Activated CD8-positive, alpha-beta memory T cell treated with anti-CD3 and anti-CD28 coated beads for 36 hours (primary cell): ENCODE measurements around the gene GIT2. TPM values are rescaled to one million over a fixed set of nuclear protein-coding genes. Genes with fewer than 3 reads are reported as not detected.
"Not testable (repeated sequence)": the region's sequence is repeated elsewhere in the genome, so short reads cannot be mapped to it uniquely, and the experiment has no call there.

ENCODE experiments used
- CTCF ChIA-PET: fragments of 350-600 bp; sonication (Branson Sonifier 250); formaldehyde crosslinking; loops from one replicate; lab custom pipeline; 2021; ENCODE audit warnings: antibody characterized with exemption; lab: Charles Lee
- POLR2A ChIA-PET: fragments of 350-600 bp; sonication (Branson Sonifier 250); formaldehyde crosslinking; loops from one replicate; lab custom pipeline; 2021; ENCODE audit warnings: antibody characterized with exemption; lab: Charles Lee
- total RNA-seq, 2 experiments: library from RNA; stranded (reverse); gene quantifications; one replicate each; pipeline ENCODE4 v1.2.3, GENCODE V29; 2021

Gene GIT2
- total RNA-seq, result 10 to 100 TPM; 48.3 to 49.2 TPM

DNA sequence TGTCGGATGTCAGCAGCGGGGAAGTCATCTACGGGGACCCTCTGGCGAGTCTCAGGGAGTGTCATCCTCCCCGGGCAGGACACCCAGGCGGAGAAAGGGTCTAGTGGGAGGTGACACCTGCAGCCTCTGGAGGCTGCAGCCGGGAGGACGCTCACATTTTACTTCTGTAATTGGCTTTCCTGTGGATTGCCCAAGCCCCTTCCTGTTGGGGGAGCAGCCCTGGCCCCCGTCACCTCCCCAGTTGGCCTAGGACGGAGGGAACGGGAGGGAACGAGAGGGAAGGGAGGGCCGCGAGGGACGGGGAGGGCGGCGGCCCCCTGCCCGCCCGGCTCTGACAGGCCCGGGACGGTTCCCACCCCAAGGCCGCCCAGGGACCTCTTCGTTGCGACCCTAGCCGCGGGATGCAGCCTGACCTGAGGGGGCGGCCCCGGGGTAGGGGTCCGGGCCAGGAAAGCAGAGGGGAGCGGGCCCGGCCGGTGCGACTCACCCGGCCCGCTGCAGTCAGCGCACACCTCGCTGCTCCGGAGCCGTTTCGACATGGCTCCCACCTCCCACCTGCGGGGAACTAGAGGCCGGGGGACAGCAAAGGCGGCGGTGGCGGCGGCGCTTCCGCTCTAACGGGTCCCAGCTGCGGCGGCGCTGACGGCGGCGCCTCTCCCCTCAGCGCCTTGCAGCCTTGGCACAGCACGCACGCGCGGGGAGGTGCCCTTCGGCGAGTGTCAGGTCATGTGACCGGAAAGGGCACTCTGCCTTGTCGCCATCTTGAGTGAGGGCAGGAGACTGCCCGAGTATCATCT is at the start of gene GIT2:
Gene GIT2 (minus strand): TSS at position 683 of the 797 bp plus-strand sequence. CDS start 144 bp downstream, at position 539.
- ChIA-PET CTCF (interaction anchor here (0.5 to 1.2 kb wide), 3 partner anchors 8 to 11 kb away, joined by 3 to 4 read pairs (median 3); no protein-coding TSS in a partner anchor), POLR2A (no interaction called here)

DNA sequence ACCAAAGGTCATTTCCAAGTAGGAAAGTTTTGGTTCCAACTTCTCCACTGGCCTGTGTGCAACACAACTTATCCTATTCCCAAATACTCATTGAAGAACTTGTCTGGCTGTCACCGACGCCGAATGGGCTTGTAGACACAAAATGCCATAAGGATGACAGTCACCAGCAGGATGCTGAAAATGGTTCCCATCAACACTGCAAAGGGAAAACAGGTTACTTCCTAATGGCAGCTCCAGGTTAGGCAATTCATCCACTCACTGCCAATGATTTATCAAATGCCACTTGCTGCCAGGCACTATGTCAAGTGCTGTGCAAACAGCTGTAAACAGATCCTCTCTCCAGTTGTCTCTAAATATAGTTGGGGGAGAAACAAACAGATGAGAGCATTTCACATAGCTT is 46.1 kb upstream of the GIT2 start:
- ChIA-PET POLR2A (no interaction called here), CTCF (interaction anchor here (0.7 to 1.0 kb wide), 2 partner anchors 8 to 59 kb away, joined by 3 to 5 read pairs; no protein-coding TSS in a partner anchor)

DNA sequence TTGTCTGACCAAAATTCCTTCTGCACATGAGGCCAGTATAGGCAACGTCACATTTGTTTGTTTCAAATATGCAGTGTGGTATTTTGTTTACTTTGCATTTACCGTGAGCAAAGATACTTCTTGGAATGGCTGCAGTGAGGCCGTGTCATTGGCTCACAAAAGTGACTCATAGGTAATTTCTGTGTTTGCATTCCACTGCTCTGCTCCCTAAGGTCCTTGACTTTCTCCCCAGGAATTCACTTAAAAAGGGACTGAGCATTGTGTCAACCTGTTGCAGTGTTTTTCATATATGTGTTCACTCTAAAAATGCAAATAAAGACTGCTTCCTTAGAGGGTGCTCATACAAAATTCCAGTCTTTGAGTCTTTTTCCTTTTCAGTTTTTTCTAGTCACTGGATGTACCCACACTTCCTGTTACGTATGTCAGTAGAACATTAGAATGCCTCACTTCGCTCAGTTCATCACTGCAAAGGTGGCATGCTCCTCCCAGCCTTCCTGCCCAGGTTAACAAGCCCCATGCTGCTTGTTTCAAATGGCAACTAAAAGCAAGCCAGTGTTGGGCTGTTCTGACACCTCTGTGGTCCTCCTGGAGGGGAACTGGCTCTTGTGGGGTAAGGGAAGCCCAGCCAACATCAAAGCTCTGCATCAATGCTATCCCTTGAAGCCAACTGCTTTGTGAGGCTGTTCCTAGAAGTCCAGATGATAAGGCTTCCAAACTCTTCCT is 43.1 kb upstream of the GIT2 start:
- ChIA-PET CTCF (no interaction called here), POLR2A (no interaction called here)

- ChIA-PET CTCF (no interaction called here), POLR2A (no interaction called here)
Measured at GRCh38 chr12:110038741-110039084, 42.5 kb upstream of the GIT2 start.

- ChIA-PET CTCF (interaction anchor here (1.7 kb wide), 1 partner anchor 9 kb away, joined by 4 read pairs; no protein-coding TSS in a partner anchor), POLR2A (no interaction called here)
Measured at GRCh38 chr12:110037315-110037714, 41.1 kb upstream of the GIT2 start.

DNA sequence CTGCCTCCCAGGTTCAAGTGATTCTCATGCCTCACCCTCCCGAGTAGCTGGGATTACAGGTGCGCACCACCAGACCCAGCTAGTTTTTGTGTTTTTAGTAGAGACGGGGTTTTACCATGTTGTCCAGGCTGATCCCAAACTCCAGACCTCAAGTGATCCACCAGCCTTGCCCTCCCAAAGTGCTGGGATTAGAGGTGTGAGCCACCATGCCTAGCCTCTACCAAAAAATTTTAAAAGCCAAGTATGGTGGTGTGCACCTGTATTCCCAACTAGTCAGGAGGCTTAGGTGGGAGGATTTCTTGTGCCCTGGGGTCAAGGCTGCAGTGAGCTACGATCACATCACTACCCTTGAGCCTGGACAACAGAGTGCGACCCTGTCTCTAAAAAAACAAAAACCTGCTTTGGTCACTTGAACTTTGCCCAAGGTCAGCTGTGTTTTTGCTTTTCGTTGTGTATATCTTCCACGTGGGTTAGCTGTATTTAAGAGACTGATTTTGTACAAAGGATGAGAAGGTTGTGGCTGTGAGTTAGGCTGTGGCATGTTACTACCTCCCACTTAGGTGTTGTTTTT is 39.5 kb upstream of the GIT2 start:
- CTCF ChIA-PET, result interaction anchor here (0.7 kb wide), 1 partner anchor 54 kb away, joined by 3 read pairs; no protein-coding TSS in a partner anchor

GRCh38 chr12:110033888-110034287 is 37.7 kb upstream of the GIT2 start:
- POLR2A ChIA-PET, result no interaction called here
- CTCF ChIA-PET, result interaction anchor here (1.0 to 1.4 kb wide), 2 partner anchors 9 to 12 kb away, joined by 3 to 5 read pairs; no protein-coding TSS in a partner anchor

More for the DNA sequence above, 39.5 kb upstream of the GIT2 start:
- POLR2A ChIA-PET, result no interaction called here

DNA sequence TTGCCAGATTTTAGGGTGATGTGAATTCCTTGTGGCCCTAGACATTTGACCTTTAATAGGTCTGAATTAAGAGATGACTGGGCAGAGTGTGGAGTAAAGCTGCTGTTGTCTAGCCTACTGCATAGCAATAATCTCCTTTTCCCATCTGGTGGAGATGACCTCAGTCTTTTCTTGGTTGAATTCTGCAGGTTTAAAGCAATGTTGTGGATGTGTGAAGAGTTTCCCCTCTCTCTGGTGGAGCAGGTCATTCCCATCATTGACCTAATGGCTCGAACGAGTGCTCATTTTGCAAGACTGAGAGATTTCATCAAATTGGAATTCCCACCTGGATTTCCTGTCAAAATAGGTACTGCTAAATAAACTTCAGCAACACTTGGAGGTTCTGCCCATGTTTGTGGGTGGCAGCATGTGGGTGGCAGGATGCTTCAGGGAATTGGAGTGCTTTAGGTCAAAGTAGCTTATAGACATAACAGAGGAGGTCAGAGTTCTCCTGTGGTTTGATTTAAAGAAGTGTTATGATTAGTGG is 33.2 kb upstream of the GIT2 start:
- ChIA-PET POLR2A (no interaction called here), CTCF (no interaction called here)

DNA sequence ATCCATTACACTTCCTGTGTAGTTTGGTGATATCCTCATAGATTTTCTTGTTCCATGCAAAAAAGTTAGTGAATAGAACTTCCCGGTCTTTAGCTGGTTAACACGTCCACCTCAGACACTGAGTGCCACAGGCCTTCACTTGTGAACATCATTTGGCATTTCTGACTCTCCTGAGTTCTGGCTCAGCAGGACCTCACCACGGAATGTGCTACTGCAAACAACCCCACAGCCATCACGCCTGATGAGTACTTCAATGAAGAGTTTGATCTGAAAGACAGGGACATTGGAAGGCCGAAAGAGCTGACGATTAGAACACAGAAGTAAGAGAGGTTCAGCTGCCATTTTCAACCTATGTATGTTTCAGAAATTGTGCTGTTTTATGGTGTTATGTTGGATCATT is 32.2 kb upstream of the GIT2 start:
- ChIA-PET CTCF (interaction anchor here (1.3 kb wide), 1 partner anchor 9 kb away, joined by 4 read pairs; no protein-coding TSS in a partner anchor), POLR2A (no interaction called here)

- ChIA-PET POLR2A (interaction anchor here (0.5 kb wide), 1 partner anchor 154 kb away, joined by 3 read pairs; no protein-coding TSS in a partner anchor), CTCF (interaction anchor here (0.6 to 0.9 kb wide), 2 partner anchors 170 to 283 kb away, joined by 3 read pairs; no protein-coding TSS in a partner anchor)
Measured at GRCh38 chr12:110024051-110024450, 27.9 kb upstream of the GIT2 start.

- CTCF ChIA-PET, result interaction anchor here (0.6 kb wide), 1 partner anchor 284 kb away, joined by 3 read pairs; no protein-coding TSS in a partner anchor
- POLR2A ChIA-PET, result no interaction called here
Measured at GRCh38 chr12:110023059-110023980, 27.2 kb upstream of the GIT2 start.

GRCh38 chr12:110020956-110021355 is 24.8 kb upstream of the GIT2 start:
- CTCF ChIA-PET, result interaction anchor here (0.6 to 0.8 kb wide), 4 partner anchors 31 to 87 kb away, joined by 3 to 4 read pairs (median 3); no protein-coding TSS in a partner anchor

GRCh38 chr12:110015132-110015531 is 19.0 kb upstream of the GIT2 start:
- ChIA-PET POLR2A (no interaction called here), CTCF (no interaction called here)

More at GRCh38 chr12:110020956-110021355, 24.8 kb upstream of the GIT2 start:
- POLR2A ChIA-PET, result no interaction called here

DNA sequence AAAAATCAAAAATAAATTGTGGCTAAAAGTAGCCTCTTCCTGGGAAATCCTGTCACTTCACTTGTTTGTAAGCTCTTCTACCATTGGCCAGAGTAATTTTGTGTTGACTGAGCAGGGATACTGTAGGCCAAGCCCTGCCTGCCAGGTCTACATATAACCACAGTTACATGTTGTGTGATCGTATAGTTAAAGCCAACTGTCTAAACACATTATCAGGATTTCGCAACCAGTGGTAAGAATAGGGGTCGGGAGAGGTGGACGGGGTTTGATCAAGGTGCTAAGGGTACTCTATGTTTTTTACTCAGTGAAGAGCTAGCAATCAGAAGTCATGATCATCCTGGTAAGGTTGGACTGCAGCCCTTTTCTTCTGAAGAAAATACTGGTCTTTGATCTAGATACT is 16.5 kb upstream of the GIT2 start:
- POLR2A ChIA-PET, result no interaction called here
- CTCF ChIA-PET, result no interaction called here

GRCh38 chr12:110012137-110012536 is 16.0 kb upstream of the GIT2 start:
- CTCF ChIA-PET, result no interaction called here

GRCh38 chr12:110010853-110011723 is 14.9 kb upstream of the GIT2 start:
- ChIA-PET CTCF (interaction anchor here (1.5 kb wide), 1 partner anchor 30 kb away, joined by 4 read pairs; no protein-coding TSS in a partner anchor), POLR2A (no interaction called here)

More at GRCh38 chr12:110012137-110012536, 16.0 kb upstream of the GIT2 start:
- POLR2A ChIA-PET, result no interaction called here

GRCh38 chr12:110008681-110009398 is 12.7 kb upstream of the GIT2 start:
- POLR2A ChIA-PET, CTCF ChIA-PET: not testable (repeated sequence)
